Keratinocyte (primary cell): ENCODE measurements around the gene GPC5. TPM values are rescaled to one million over a fixed set of nuclear protein-coding genes. Genes with fewer than 3 reads are reported as not detected.

ENCODE experiments used
- DNase-seq: peaks from one replicate; pipeline ENCODE4 v3.0.0-alpha.2; 2011; ENCODE audit warnings: low read depth, missing footprints, low spot score
- FAIRE-seq: peaks from 2 replicates; lab custom pipeline; 2011; peaks lifted over from hg19 to GRCh38; lab: Jason Lieb, UNC
- H2AFZ ChIP-seq: 2 replicates; pipeline ENCODE4 v1.6.0; 2012; ENCODE audit warnings: low read length, control low read depth, inconsistent platforms; ENCODE audit not compliant: control insufficient read depth
- H3K27ac ChIP-seq: 2 replicates; pipeline ENCODE4 v1.5.1; 2011; ENCODE audit warnings: low read length; ENCODE audit not compliant: control insufficient read depth, insufficient read depth
- H3K27me3 ChIP-seq: 3 replicates; pipeline ENCODE4 v1.6.0; 2011; ENCODE audit warnings: low read length; ENCODE audit not compliant: control insufficient read depth, insufficient read depth; ENCODE audit errors: extremely low read depth
- H3K36me3 ChIP-seq, 2 experiments: 2 replicates in 1 of 2; 3 replicates in 1 of 2; pipeline ENCODE4 v1.5.1; 2011; ENCODE audit warnings: low read length in 2 of 2, mild to moderate bottlenecking in 1 of 2; ENCODE audit not compliant: control insufficient read depth in 2 of 2, insufficient read depth in 2 of 2; ENCODE audit errors: extremely low read depth in 1 of 2
- H3K4me1 ChIP-seq: 3 replicates; pipeline ENCODE4 v1.5.1; 2011; ENCODE audit warnings: low read length; ENCODE audit not compliant: control insufficient read depth, insufficient read depth; ENCODE audit errors: extremely low read depth
- H3K4me2 ChIP-seq: 3 replicates; pipeline ENCODE4 v1.6.0; 2011; ENCODE audit warnings: low read depth, low read length; ENCODE audit not compliant: control insufficient read depth, insufficient read depth; ENCODE audit errors: extremely low read depth
- H3K4me3 ChIP-seq, 3 experiments: fragments of 200-600 bp in 1 of 3; sonication (generic) in 1 of 3; 2 replicates in 2 of 3; 3 replicates in 1 of 3; pipeline ENCODE4 v1.5.1; 2011 to 2016; ENCODE audit warnings: low read length in 3 of 3, mild to moderate bottlenecking in 3 of 3, control low read depth in 2 of 3, inconsistent platforms in 1 of 3, low read depth in 1 of 3, mixed read lengths in 1 of 3, mixed run types in 1 of 3, moderate library complexity in 1 of 3; ENCODE audit not compliant: control insufficient read depth in 2 of 3, insufficient read depth in 2 of 3; ENCODE audit errors: extremely low read depth in 1 of 3
- H3K79me2 ChIP-seq: 2 replicates; pipeline ENCODE4 v1.6.0; 2012; ENCODE audit warnings: low read length; ENCODE audit not compliant: control insufficient read depth, insufficient read depth
- H3K9ac ChIP-seq: 3 replicates; pipeline ENCODE4 v1.6.0; 2011; ENCODE audit warnings: low read length; ENCODE audit not compliant: control insufficient read depth, insufficient read depth; ENCODE audit errors: extremely low read depth
- H3K9me1 ChIP-seq: 3 replicates; pipeline ENCODE4 v1.6.0; 2011; ENCODE audit warnings: low read length; ENCODE audit not compliant: control insufficient read depth, insufficient read depth; ENCODE audit errors: extremely low read depth
- H3K9me3 ChIP-seq: 2 replicates; pipeline ENCODE4 v1.5.1; 2012; ENCODE audit warnings: low read depth, low read length; ENCODE audit not compliant: control insufficient read depth
- H4K20me1 ChIP-seq: 3 replicates; pipeline ENCODE4 v1.6.0; 2011; ENCODE audit warnings: low read length; ENCODE audit not compliant: control insufficient read depth, insufficient read depth; ENCODE audit errors: extremely low read depth
- CTCF ChIP-seq, 3 experiments: IDR thresholded peaks in 1 of 3; conservative IDR thresholded peaks in 1 of 3; optimal IDR thresholded peaks in 1 of 3; 2 replicates in 2 of 3; 3 replicates in 1 of 3; pipeline versions ENCODE3 to v1.5.1; 2011; ENCODE audit warnings: low read length in 3 of 3, mild to moderate bottlenecking in 3 of 3, moderate library complexity in 2 of 3, control low read depth in 1 of 3, inconsistent platforms in 1 of 3; ENCODE audit not compliant: insufficient read depth in 2 of 3; ENCODE audit errors: extremely low read depth in 1 of 3
- EZH2 ChIP-seq: IDR thresholded peaks from one replicate; pipeline ENCODE4 v1.6.1; 2012; ENCODE audit warnings: inconsistent platforms, mild to moderate bottlenecking, low read length, moderate library complexity
- dilution Hi-C: fragments of 300-500 bp; cut with MboI; formaldehyde crosslinking; loops from one replicate; pipeline ENCODE4 v1.7.0; 2020; ENCODE audit warnings: low sequenced_read_pairs; ENCODE audit not compliant: extremely low pct_ligation_motif_present
- polyA plus RNA-seq, 5 experiments: library from polyadenylated mRNA; depleted of rRNA in 3 of 5; stranded (reverse) in 3 of 5; stranded (forward) in 1 of 5; unstranded in 1 of 5; fragments of >200 nt; gene quantifications; 1 replicate in 1 of 5; 2 replicates in 3 of 5; 3 replicates in 1 of 5; pipeline versions ENCODE4 v1.2.1 to v1.2.3, GENCODE V29; 2011 to 2012; ENCODE audit warnings: missing spikeins in 2 of 5, low read depth in 1 of 5, low replicate concordance in 1 of 5

Gene GPC5
- polyA plus RNA-seq, 1 donor (not counting 4 experiments of a cell fraction or from before 2014, with no cell fraction given), result 0.10 TPM

- Histone ChIP-seq H3K9me3 (no peaks in the 10 kb centered on the region), H3K9ac (no peak overlapping the region), H3K27me3 (no peaks in the 10 kb centered on the region), H3K4me2 (no peak overlapping the region), H2AFZ (no peak overlapping the region), H3K4me3 (no peak overlapping the region), H3K36me3 (no peaks in the 10 kb centered on the region), H4K20me1 (no peaks in the 10 kb centered on the region), H3K9me1 (no peaks in the 10 kb centered on the region), H3K79me2 (no peaks in the 10 kb centered on the region), H3K4me1 (no peaks in the 10 kb centered on the region), H3K27ac (no peak overlapping the region)
- dilution Hi-C loops, result no loop called here
- DNase-seq (no peak), FAIRE-seq (no peak)
- TF ChIP-seq CTCF (optimal IDR thresholded peaks at IDR 0.05 in 1 of 3, IDR thresholded peaks at IDR 0.05 in 1 of 3, conservative IDR thresholded peaks at IDR 0.05 in 1 of 3; ENCODE audit: extremely low read depth in 1 of 3, insufficient read depth in 2 of 3, low read length in 3 of 3), result no peak
- no peak for TF ChIP-seq EZH2
These were observed 1052.6 kb downstream of the GPC5 start for GRCh38 chr13:92451060-92451459.

DNA sequence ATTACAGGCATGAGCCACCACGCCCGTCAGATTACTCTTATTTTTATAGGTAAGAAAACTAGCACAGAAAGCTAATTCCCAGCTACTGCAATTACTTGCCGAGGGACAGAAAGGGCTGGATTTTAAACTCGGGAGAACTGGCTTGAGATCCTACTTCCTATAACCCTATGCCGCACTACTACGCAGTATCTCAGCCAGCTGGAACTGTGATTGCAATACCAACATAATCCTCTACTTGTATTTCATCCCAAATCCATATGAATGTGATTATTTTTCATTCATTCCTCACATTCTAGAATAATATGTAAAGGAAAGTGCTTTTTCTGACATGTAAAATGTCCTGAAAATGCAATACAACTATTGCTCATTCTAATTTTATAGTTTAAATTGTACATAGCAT lies 1054.4 kb downstream of the GPC5 start:
- H3K79me2 ChIP-seq, result no peaks in the 10 kb centered on the region
- H3K36me3 ChIP-seq, result no peaks in the 10 kb centered on the region
- TF ChIP-seq CTCF (optimal IDR thresholded peaks at IDR 0.05 in 1 of 3, IDR thresholded peaks at IDR 0.05 in 1 of 3, conservative IDR thresholded peaks at IDR 0.05 in 1 of 3; ENCODE audit: extremely low read depth in 1 of 3, insufficient read depth in 2 of 3, low read length in 3 of 3) (no peak), EZH2 (no peak)
- DNase-seq, result no peak
- H2AFZ ChIP-seq, result no peak overlapping the region
- H3K4me1 ChIP-seq, result no peaks in the 10 kb centered on the region
- no peaks in the 10 kb centered on the region for H3K27me3 ChIP-seq
- no peaks in the 10 kb centered on the region for H3K9me1 ChIP-seq
- H3K27ac ChIP-seq, result no peak overlapping the region
- no peak for FAIRE-seq
- no peaks in the 10 kb centered on the region for H3K9me3 ChIP-seq
- no peak overlapping the region for H3K4me2 ChIP-seq
- no peak overlapping the region for H3K9ac ChIP-seq
- H4K20me1 ChIP-seq, result no peaks in the 10 kb centered on the region
- dilution Hi-C loops, result no loop called here
- H3K4me3 ChIP-seq, result no peak overlapping the region
